HG02970 (cell line): Measurements from ENCODE around the gene ARID5B.
A peak's percentile ranks its signal among the peaks of the same experiment; 100 is the strongest.

Experiments
- ATAC-seq: cut with Tn5 transposase; IDR thresholded peaks from one replicate; pipeline ENCODE4 v1.9.1; 2021; ENCODE audit warnings: mild to moderate bottlenecking, moderate library complexity, moderate number of reproducible peaks; ENCODE audit not compliant: unreplicated experiment, low FRiP score

ARID5B gene

GRCh38 chr10:61983255-61983654 is 81.8 kb downstream of the ARID5B start:
- ATAC-seq = no peak

GRCh38 chr10:61984803-61985418 is 83.4 kb downstream of the ARID5B start:
- ATAC-seq = no peak

GRCh38 chr10:61985715-61986114 is 84.2 kb downstream of the ARID5B start:
- no peak for ATAC-seq

GRCh38 chr10:61986382-61986781 is 84.9 kb downstream of the ARID5B start:
- no peak for ATAC-seq

- ATAC-seq = no peak
Observed at GRCh38 chr10:61986788-61987492, 85.4 kb downstream of the ARID5B start.

GRCh38 chr10:61987537-61987936 is 86.0 kb downstream of the ARID5B start:
- ATAC-seq = peak; percentile 8

GRCh38 chr10:61987951-61988379 is 86.5 kb downstream of the ARID5B start:
- ATAC-seq = peak; percentile 97

- no peak for ATAC-seq
Observed at GRCh38 chr10:61989995-61990760, 88.7 kb downstream of the ARID5B start.

- no peak for ATAC-seq
Observed at GRCh38 chr10:61990761-61991135, 89.2 kb downstream of the ARID5B start.

- no peak for ATAC-seq
Observed at GRCh38 chr10:61991166-61991565, 89.7 kb downstream of the ARID5B start.

GRCh38 chr10:61992059-61992460 is 90.6 kb downstream of the ARID5B start:
- no peak for ATAC-seq

GRCh38 chr10:61992671-61993668 is 91.5 kb downstream of the ARID5B start:
- no peak for ATAC-seq

- no peak for ATAC-seq
Observed at GRCh38 chr10:61993711-61994401, 92.4 kb downstream of the ARID5B start.

GRCh38 chr10:61994405-61995219 is 93.1 kb downstream of the ARID5B start:
- no peak for ATAC-seq

GRCh38 chr10:61995220-61995503 is 93.7 kb downstream of the ARID5B start:
- no peak for ATAC-seq

GRCh38 chr10:61998937-61999336 is 97.4 kb downstream of the ARID5B start:
- ATAC-seq = no peak

GRCh38 chr10:62000037-62000603 is 98.6 kb downstream of the ARID5B start:
- peak; percentile 77 for ATAC-seq

GRCh38 chr10:62000726-62001125 is 99.2 kb downstream of the ARID5B start:
- ATAC-seq = no peak

- no peak for ATAC-seq
Observed at GRCh38 chr10:62001898-62002297, 100.4 kb downstream of the ARID5B start.
